ENCODE measurements around the gene NPRL2. TPM values are rescaled to one million over a fixed set of nuclear protein-coding genes. Genes with fewer than 3 reads are reported as not detected.

NPRL2 gene
- total and polyA plus RNA-seq, 2 of the 13 experiments (the other 11 are each of a cell fraction or from before 2014, with no cell fraction given) = 30.6 to 51.4 TPM

DNA sequence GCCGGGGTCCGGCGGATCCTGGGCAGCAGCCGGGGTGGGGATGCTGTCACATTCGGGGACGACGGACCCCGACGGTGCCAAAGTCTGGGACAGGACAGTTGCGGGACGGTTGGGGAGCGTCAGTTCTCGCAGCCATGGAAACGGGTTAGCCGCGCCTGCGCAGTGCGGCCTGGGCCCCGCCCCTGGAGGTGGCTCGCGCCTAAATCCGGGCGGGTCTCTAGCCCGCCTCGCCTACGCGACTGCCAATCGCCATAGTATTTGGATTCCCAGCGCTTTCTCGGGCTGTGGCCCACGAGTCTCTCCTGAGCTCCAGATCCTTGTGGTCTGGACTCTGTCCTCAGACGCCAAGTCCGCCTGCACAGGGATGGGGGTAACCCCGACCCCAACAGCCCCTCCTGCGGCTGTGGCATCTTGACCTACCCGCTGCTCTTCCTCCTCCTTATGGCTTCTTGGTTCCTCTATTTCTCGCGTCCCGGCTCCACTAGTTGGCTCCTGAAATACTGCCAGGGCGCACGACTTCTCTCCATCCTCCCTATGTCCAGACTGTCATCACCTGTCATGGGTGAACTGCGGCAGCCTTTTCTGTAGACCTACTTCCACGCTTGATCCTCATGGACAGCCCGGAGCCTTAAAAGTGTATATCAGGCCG is 4.9 kb downstream of the NPRL2 start, which contains the start of gene ZMYND10:
Gene ZMYND10 (minus strand): TSS at position 147 of the 649 bp plus-strand sequence. CDS start 153 bp downstream, outside the sequence.
- in situ Hi-C loops (cut with HindIII; ENCODE audit: extremely low pct_ligation_motif_present, low pct_unique_long_range_greater_than_20kb) = loop anchor here (10.0 kb wide), 1 partner anchor 199 kb away; no protein-coding TSS in a partner anchor
- TF ChIP-seq DMAP1 (CRISPR knock-in tag; IDR thresholded peaks at IDR 0.05) (no peak), NPAS2 (CRISPR knock-in tag; IDR thresholded peaks at IDR 0.05; ENCODE audit: borderline replicate concordance) (no peak), SP2 (CRISPR knock-in tag; IDR thresholded peaks at IDR 0.05) (no peak), PITX1 (CRISPR knock-in tag; IDR thresholded peaks at IDR 0.05) (0 out of 2 replicates have a peak, but pooled peaks have one; percentile 31), ZNF761 (CRISPR knock-in tag; conservative IDR thresholded peaks at IDR 0.05) (no peak), CBX2 (IDR thresholded peaks at IDR 0.05; ENCODE audit: low read depth, low read length) (no peak), CBX2 (CRISPR knock-in tag; IDR thresholded peaks at IDR 0.05; ENCODE audit: low read depth) (no peak), ZBTB8A (CRISPR knock-in tag; IDR thresholded peaks at IDR 0.05; ENCODE audit: borderline replicate concordance, low read depth) (0 out of 2 replicates have a peak, but pooled peaks have one; percentile 63), RFX3 (CRISPR knock-in tag; IDR thresholded peaks at IDR 0.05) (peak; percentile 69), IRX3 (CRISPR knock-in tag; IDR thresholded peaks at IDR 0.05; ENCODE audit: borderline replicate concordance, low read depth) (no peak), ZNF674 (CRISPR knock-in tag; IDR thresholded peaks at IDR 0.05; ENCODE audit: low read depth) (no peak), RBFOX2 (IDR thresholded peaks at IDR 0.05; ENCODE audit: low read depth, low read length) (0 out of 2 replicates have a peak, but pooled peaks have one; percentile 18), RFX1 (IDR thresholded peaks at IDR 0.05) (peak; percentile 52; the same call in 1 of the 2 replicates), ZBTB21 (CRISPR knock-in tag; IDR thresholded peaks at IDR 0.05) (no peak), GABPB1 (CRISPR knock-in tag; IDR thresholded peaks at IDR 0.05) (peak; percentile 13; the same call in 1 of the 2 replicates), ZNF605 (CRISPR knock-in tag; IDR thresholded peaks at IDR 0.05) (no peak), ZNF263 (CRISPR knock-in tag; IDR thresholded peaks at IDR 0.05) (0 out of 2 replicates have a peak, but pooled peaks have one; percentile 20)
- TF ChIP-seq, protein P1, sequence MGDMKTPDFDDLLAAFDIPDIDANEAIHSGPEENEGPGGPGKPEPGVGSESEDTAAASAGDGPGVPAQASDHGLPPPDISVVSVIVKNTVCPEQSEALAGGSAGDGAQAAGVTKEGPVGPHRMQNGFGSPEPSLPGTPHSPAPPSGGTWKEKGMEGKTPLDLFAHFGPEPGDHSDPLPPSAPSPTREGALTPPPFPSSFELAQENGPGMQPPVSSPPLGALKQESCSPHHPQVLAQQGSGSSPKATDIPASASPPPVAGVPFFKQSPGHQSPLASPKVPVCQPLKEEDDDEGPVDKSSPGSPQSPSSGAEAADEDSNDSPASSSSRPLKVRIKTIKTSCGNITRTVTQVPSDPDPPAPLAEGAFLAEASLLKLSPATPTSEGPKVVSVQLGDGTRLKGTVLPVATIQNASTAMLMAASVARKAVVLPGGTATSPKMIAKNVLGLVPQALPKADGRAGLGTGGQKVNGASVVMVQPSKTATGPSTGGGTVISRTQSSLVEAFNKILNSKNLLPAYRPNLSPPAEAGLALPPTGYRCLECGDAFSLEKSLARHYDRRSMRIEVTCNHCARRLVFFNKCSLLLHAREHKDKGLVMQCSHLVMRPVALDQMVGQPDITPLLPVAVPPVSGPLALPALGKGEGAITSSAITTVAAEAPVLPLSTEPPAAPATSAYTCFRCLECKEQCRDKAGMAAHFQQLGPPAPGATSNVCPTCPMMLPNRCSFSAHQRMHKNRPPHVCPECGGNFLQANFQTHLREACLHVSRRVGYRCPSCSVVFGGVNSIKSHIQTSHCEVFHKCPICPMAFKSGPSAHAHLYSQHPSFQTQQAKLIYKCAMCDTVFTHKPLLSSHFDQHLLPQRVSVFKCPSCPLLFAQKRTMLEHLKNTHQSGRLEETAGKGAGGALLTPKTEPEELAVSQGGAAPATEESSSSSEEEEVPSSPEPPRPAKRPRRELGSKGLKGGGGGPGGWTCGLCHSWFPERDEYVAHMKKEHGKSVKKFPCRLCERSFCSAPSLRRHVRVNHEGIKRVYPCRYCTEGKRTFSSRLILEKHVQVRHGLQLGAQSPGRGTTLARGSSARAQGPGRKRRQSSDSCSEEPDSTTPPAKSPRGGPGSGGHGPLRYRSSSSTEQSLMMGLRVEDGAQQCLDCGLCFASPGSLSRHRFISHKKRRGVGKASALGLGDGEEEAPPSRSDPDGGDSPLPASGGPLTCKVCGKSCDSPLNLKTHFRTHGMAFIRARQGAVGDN (CRISPR knock-in tag; IDR thresholded peaks at IDR 0.05) = peak; percentile 20; the same call in 1 of the 2 replicates
- TF ChIP-seq, protein P2, sequence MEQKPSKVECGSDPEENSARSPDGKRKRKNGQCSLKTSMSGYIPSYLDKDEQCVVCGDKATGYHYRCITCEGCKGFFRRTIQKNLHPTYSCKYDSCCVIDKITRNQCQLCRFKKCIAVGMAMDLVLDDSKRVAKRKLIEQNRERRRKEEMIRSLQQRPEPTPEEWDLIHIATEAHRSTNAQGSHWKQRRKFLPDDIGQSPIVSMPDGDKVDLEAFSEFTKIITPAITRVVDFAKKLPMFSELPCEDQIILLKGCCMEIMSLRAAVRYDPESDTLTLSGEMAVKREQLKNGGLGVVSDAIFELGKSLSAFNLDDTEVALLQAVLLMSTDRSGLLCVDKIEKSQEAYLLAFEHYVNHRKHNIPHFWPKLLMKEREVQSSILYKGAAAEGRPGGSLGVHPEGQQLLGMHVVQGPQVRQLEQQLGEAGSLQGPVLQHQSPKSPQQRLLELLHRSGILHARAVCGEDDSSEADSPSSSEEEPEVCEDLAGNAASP (CRISPR knock-in tag; IDR thresholded peaks at IDR 0.05; ENCODE audit: borderline replicate concordance) = no peak

More for the DNA sequence above, 4.9 kb downstream of the NPRL2 start, which contains the start of gene ZMYND10:
- Histone ChIP-seq H3K27me3 (ENCODE audit: control insufficient read depth in 1 of 2, insufficient read depth in 2 of 2, low read length in 2 of 2) (0 out of 5 replicates have a peak, but pooled peaks cover 0 to 1% of the 10 kb centered on the region in 2 experiments), H3K4me3 (replicated peaks in 1 of 3; ENCODE audit: insufficient read depth in 1 of 3, low read depth in 2 of 3, low read length in 3 of 3) (peak within 1 kb of the TSS in 1 of 3 experiments; percentile 55; a peak in 2 of 6 replicates), H3K9ac (ENCODE audit: insufficient read depth, low read depth, low read length) (no peak within 1 kb of the TSS), H2AFZ (ENCODE audit: low read length) (no peak within 1 kb of the TSS), H3K27ac (ENCODE audit: extremely low read length, insufficient read depth, low read length) (no peak within 1 kb of the TSS), H4K20me1 (ENCODE audit: insufficient read depth, low read length) (0 out of 2 replicates have a peak, but pooled peaks cover 3% of the 10 kb centered on the region), H3K9me3 (ENCODE audit: low read length) (no peaks in the 10 kb centered on the region), H3K4me1 (ENCODE audit: insufficient read depth, low read length) (peaks cover 75% of the 10 kb centered on the region), H3K79me2 (ENCODE audit: insufficient read depth, low read length) (peaks cover 12% of the 10 kb centered on the region), H3K36me3 (replicated peaks in 1 of 2; ENCODE audit: control insufficient read depth in 1 of 2, insufficient read depth in 2 of 2, low read length in 2 of 2) (peaks cover 4 to 13% of the 10 kb centered on the region in 2 experiments; a peak in 3 of 5 replicates), H3K4me2 (ENCODE audit: low read depth, low read length) (peak within 1 kb of the TSS; percentile 76)
- intact Hi-C loops (cut with micrococcal nuclease; ENCODE audit: unreplicated experiment) = loop anchor here (10.0 kb wide), 1 partner anchor 199 kb away; no protein-coding TSS in a partner anchor
- BruUV-seq (replicated peaks) = no TSS peak
- ATAC-seq (no peak), FAIRE-seq (no peak), DNase-seq (ENCODE audit: low spot score) (no peak)
- ChIA-PET CTCF (ENCODE audit: low intra/inter-chr PET ratio, low total read pairs) (interaction anchor here (2.7 kb wide), 1 partner anchor 43 kb away, joined by 9 read pairs; no protein-coding TSS in a partner anchor), POLR2A (interaction anchor here (3.6 kb wide), 1 partner anchor 9 kb away, joined by 18 read pairs; no protein-coding TSS in a partner anchor)
- WGBS (ENCODE audit: low lambda C conversion rate) = 72% methylated on average over 37 of the region's 45 CpGs

All from HepG2 (cell line).